ENCODE measurements around the gene PAQR4. TPM values are rescaled to one million over a fixed set of nuclear protein-coding genes. Genes with fewer than 3 reads are reported as not detected.

The PAQR4 gene
- total and polyA plus RNA-seq, 7 experiments from 2014 or later = 0.40 to 39.4 (median 0.70) TPM; not detected in 1

DNA sequence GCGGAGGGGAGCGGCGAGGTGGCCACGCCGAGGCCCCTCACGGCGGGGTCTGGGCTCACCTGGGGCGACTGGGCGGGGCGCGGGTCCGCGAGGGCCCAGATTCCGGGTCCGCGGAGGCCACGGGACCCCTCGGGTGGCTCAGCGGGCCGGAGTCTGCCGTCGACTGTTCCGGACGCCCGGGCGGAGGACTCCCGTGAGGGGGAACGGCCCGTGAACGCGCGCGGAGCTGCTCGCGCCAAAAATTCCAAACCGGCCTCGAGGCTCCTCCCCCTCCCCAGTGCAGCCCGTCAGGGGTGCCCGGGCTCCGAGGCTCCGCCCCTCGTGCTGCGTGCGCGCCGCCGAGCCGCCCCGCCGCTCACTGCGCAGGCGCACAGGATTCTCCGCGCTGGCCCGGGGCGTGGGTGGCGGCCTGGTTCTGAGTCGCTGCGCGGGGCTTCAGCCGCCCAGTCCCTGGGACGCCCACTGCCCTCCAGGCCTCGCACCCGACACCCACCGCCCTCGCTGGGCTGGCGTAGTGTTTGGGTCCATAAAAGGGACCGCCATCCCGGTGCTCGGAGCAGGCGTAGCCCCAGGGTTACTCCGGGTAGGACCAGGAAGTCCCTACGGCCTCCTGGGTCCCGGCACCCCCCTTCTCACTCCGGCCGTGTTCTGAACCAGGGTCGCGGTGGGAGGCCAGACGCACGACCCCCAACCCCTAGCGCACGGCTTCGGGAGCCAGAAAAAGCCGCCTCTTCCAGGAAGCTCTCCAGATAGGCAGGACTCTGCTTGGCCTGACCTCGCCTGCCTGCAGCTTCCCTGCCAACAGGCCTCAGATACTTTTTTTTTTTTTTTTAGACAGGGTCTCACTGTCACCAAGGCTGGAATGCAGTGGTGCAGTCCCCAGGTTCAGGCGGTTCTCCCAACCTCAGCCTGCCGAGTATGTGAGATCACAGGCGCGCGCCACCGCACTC lies 11.4 kb downstream of the PAQR4 start, which contains the start of gene PKMYT1:
PKMYT1 (minus strand) TSS at position 220 of the 950 bp plus-strand sequence. CDS start 789 bp downstream, outside the sequence.
- Mint-ChIP-seq H3K36me3 (peaks cover 0 to 4% (median 0%) of the 10 kb centered on the region in 5 donors), H3K27me3 (peaks cover 0 to 2% (median 0%) of the 10 kb centered on the region in 5 donors), H3K4me3 (peak within 1 kb of the TSS; percentile 72 to 91 (median 82)), H3K9me3 (peaks cover 0 to 2% (median 0%) of the 10 kb centered on the region in 11 donors), H3K4me1 (peaks cover 9 to 29% (median 14%) of the 10 kb centered on the region in 7 donors), H3K27ac (peak within 1 kb of the TSS in 8 of 9 donors; percentile 65 to 89 (median 78))
- Histone ChIP-seq H3K27me3 (ENCODE audit: control insufficient read depth in 2 of 2, insufficient read depth in 2 of 2, low read length in 2 of 2) (no peaks in the 10 kb centered on the region), H3K27ac (ENCODE audit: low read depth, low read length) (peak within 1 kb of the TSS; percentile 94), H3K4me3 (ENCODE audit: low read length) (peak within 1 kb of the TSS; percentile 73), H3K4me1 (ENCODE audit: control insufficient read depth in 2 of 2, insufficient read depth in 2 of 2, low read length in 2 of 2) (peaks cover 5 to 6% of the 10 kb centered on the region in 2 donors), H3K9me3 (ENCODE audit: control insufficient read depth in 2 of 3, low read length in 3 of 3) (no peaks in the 10 kb centered on the region), H3K36me3 (ENCODE audit: control insufficient read depth in 2 of 3, insufficient read depth in 3 of 3, low read length in 3 of 3) (no peaks in the 10 kb centered on the region)
- ChIA-PET CTCF (interaction anchor here (0.6 to 1.2 kb wide), 3 partner anchors 53 to 1237 kb away, joined by 3 read pairs; no protein-coding TSS in a partner anchor), POLR2A (interaction anchor here (0.6 to 3.2 kb wide), 17 partner anchors 8 to 1517 kb away, joined by 3 to 17 read pairs (median 3); partner anchors contain the start of genes BICDL2, FLYWCH1, FLYWCH2 and HCFC1R1)
- intact Hi-C loops (cut with micrococcal nuclease) = loop anchor here (1.0 to 5.0 kb wide), 8 partner anchors 10 to 98 kb away; partner anchors contain the start of genes FLYWCH1 (in 1 of the 2), FLYWCH2 (in 1 of the 2), PAQR4 (in 1 of the 2) and THOC6 (in 1 of the 2)
- peak; percentile 86 to 100 (median 96) for DNase-seq
- peak; percentile 97 for ATAC-seq

DNA sequence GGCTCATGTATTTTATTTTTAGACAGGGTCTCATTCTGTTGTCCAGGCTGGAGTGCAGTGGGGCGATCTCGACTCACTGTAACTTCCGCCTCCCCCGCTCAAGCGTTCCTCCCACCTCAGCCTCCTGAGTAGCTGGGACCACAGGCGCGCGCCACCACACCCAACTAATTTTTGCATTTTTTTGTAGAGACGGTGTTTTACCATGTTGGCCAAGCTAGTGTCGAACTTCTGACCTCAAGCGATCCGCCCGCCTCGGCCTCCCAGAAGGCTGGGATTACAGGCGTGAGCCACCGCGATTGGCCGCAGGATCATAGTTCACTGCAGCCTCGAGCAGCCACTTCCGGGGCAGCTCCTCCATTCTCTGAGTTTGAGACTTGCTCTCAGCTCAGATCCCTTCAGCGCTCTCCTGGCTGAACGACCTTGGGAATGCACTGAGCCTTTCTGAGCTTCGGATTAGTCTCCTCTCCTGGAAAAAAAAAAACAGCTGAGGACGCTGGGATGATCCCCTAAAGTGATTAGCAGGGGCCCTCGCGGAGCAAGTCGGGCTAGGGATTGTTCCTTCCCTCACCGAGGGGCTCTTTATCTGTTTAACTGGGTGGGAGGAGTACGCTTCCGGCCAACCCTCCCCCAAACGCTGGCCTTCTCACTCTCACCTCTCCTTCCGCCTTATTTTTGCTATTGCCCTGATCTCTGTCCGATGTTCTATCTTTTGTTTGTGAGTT lies 12.2 kb downstream of the PAQR4 start:
- Histone ChIP-seq H3K9me3 (ENCODE audit: control insufficient read depth in 2 of 3, low read length in 3 of 3) (no peaks in the 10 kb centered on the region), H3K27me3 (ENCODE audit: control insufficient read depth in 2 of 2, insufficient read depth in 2 of 2, low read length in 2 of 2) (no peaks in the 10 kb centered on the region), H3K4me3 (ENCODE audit: low read length) (peak overlapping the region; percentile 73), H3K27ac (ENCODE audit: low read depth, low read length) (peak overlapping the region; percentile 94), H3K4me1 (ENCODE audit: control insufficient read depth in 2 of 2, insufficient read depth in 2 of 2, low read length in 2 of 2) (peaks cover 5 to 6% of the 10 kb centered on the region in 2 donors), H3K36me3 (ENCODE audit: control insufficient read depth in 2 of 3, insufficient read depth in 3 of 3, low read length in 3 of 3) (no peaks in the 10 kb centered on the region)
- peak overlapping the region; percentile 72 to 88 (median 82) for H3K4me3 Mint-ChIP-seq
- peaks cover 0 to 2% (median 0%) of the 10 kb centered on the region in 5 donors for H3K27me3 Mint-ChIP-seq
- intact Hi-C loops (cut with micrococcal nuclease) = loop anchor here (2.0 to 5.0 kb wide), 3 partner anchors 23 to 99 kb away; partner anchors contain the start of genes FLYWCH1 (in 1 of the 2) and FLYWCH2 (in 1 of the 2)
- DNase-seq (no peak), ATAC-seq (no peak)
- peaks cover 0 to 4% (median 0%) of the 10 kb centered on the region in 5 donors for H3K36me3 Mint-ChIP-seq
- peaks cover 9 to 29% (median 14%) of the 10 kb centered on the region in 7 donors for H3K4me1 Mint-ChIP-seq
- POLR2A ChIA-PET = interaction anchor here (0.6 to 3.2 kb wide), 13 partner anchors 8 to 1518 kb away, joined by 3 to 17 read pairs (median 3); partner anchors contain the start of genes BICDL2, FLYWCH1, FLYWCH2 and KREMEN2
- CTCF ChIA-PET = interaction anchor here (0.7 to 1.2 kb wide), 2 partner anchors 54 to 218 kb away, joined by 3 read pairs; no protein-coding TSS in a partner anchor
- peaks cover 0 to 2% (median 0%) of the 10 kb centered on the region in 11 donors for H3K9me3 Mint-ChIP-seq
- peak overlapping the region in 7 of 9 donors; percentile 70 to 89 (median 82) for H3K27ac Mint-ChIP-seq

DNA sequence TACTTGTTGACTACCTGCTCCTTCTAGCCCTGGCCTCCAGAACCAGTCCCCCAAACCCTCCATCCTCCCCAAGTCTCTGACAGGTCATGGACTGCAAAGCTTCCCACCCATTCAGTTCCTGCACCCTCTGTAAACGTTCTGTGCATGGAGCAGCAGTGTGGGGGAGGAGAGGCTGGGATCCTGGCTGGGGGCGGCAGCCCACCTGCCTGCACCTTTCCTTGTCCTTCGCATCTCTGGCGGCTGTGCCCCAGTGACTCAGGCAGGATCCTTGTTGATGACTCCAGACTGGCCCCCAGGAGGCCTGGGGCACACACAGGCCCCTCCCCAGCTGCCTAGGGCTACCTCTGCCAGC lies 12.7 kb downstream of the PAQR4 start:
- DNase-seq (no peak), ATAC-seq (no peak)
- H3K9me3 ChIP-seq (ENCODE audit: control insufficient read depth in 2 of 3, low read length in 3 of 3) = no peaks in the 10 kb centered on the region
- Mint-ChIP-seq H3K36me3 (peaks cover 0 to 3% (median 0%) of the 10 kb centered on the region in 5 donors), H3K27ac (peak overlapping the region in 4 of 9 donors; percentile 70 to 88 (median 82)), H3K4me3 (peak overlapping the region; percentile 39 to 88 (median 76)), H3K4me1 (peaks cover 9 to 29% (median 14%) of the 10 kb centered on the region in 7 donors), H3K27me3 (peaks cover 0 to 2% (median 0%) of the 10 kb centered on the region in 5 donors), H3K9me3 (peaks cover 0 to 2% (median 0%) of the 10 kb centered on the region in 11 donors)
- no peaks in the 10 kb centered on the region for H3K36me3 ChIP-seq (ENCODE audit: control insufficient read depth in 2 of 3, insufficient read depth in 3 of 3, low read length in 3 of 3)
- CTCF ChIA-PET = interaction anchor here (0.8 to 1.2 kb wide), 2 partner anchors 10 to 55 kb away, joined by 3 read pairs; no protein-coding TSS in a partner anchor
- POLR2A ChIA-PET = interaction anchor here (1.2 to 3.2 kb wide), 4 partner anchors 9 to 22 kb away, joined by 3 to 17 read pairs (median 6); partner anchors contain the start of gene PAQR4
- no peaks in the 10 kb centered on the region for H3K27me3 ChIP-seq (ENCODE audit: control insufficient read depth in 2 of 2, insufficient read depth in 2 of 2, low read length in 2 of 2)
- H3K4me1 ChIP-seq (ENCODE audit: control insufficient read depth in 2 of 2, insufficient read depth in 2 of 2, low read length in 2 of 2) = peaks cover 5 to 6% of the 10 kb centered on the region in 2 donors
- intact Hi-C loops (cut with micrococcal nuclease) = loop anchor here (2.0 to 5.0 kb wide), 3 partner anchors 23 to 100 kb away; partner anchors contain the start of genes FLYWCH1 (in 1 of the 2) and FLYWCH2 (in 1 of the 2)
- no peak overlapping the region for H3K4me3 ChIP-seq (ENCODE audit: low read length)
- H3K27ac ChIP-seq (ENCODE audit: low read depth, low read length) = no peak overlapping the region

DNA sequence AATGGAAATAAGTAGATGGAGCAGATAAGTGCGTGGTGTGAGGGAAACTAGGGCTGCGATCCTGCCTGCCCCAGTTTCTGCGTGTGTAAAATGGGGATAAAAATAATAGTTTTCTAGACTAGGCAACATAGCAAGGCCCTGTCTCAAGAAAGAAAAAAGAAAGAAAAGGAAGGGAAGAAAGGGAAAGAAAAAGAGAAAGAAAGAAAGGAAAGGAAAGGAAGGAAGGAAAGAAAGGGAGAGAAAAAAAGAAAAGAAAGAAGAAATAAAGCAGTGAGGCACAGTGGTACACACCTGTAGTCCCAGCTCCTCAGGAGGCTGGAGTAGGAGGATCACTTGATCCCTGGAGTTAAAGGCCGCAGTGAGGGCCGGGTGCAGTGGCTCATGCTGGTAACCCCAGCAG lies 13.3 kb downstream of the PAQR4 start:
- H3K36me3 Mint-ChIP-seq = peaks cover 0 to 2% (median 0%) of the 10 kb centered on the region in 5 donors
- Histone ChIP-seq H3K4me1 (ENCODE audit: control insufficient read depth in 2 of 2, insufficient read depth in 2 of 2, low read length in 2 of 2) (peaks cover 5 to 6% of the 10 kb centered on the region in 2 donors), H3K4me3 (ENCODE audit: low read length) (no peak overlapping the region), H3K36me3 (ENCODE audit: control insufficient read depth in 2 of 3, insufficient read depth in 3 of 3, low read length in 3 of 3) (no peaks in the 10 kb centered on the region), H3K27ac (ENCODE audit: low read depth, low read length) (no peak overlapping the region), H3K9me3 (ENCODE audit: control insufficient read depth in 2 of 3, low read length in 3 of 3) (no peaks in the 10 kb centered on the region), H3K27me3 (ENCODE audit: control insufficient read depth in 2 of 2, insufficient read depth in 2 of 2, low read length in 2 of 2) (no peaks in the 10 kb centered on the region)
- H3K4me3 Mint-ChIP-seq = peak overlapping the region in 7 of 10 donors; percentile 21 to 88 (median 72)
- peaks cover 0 to 2% (median 0%) of the 10 kb centered on the region in 11 donors for H3K9me3 Mint-ChIP-seq
- intact Hi-C loops (cut with micrococcal nuclease) = loop anchor here in 1 of 2 donors (5.0 kb wide), 2 partner anchors 70 to 100 kb away; partner anchors contain the start of genes FLYWCH1 and FLYWCH2
- peaks cover 9 to 29% (median 14%) of the 10 kb centered on the region in 7 donors for H3K4me1 Mint-ChIP-seq
- ChIA-PET CTCF (interaction anchor here (0.8 to 1.4 kb wide), 4 partner anchors 9 to 420 kb away, joined by 3 to 8 read pairs (median 4); partner anchors contain the start of gene PAQR4), POLR2A (interaction anchor here (0.8 to 3.2 kb wide), 3 partner anchors 16 to 115 kb away, joined by 4 to 17 read pairs (median 6); no protein-coding TSS in a partner anchor)
- no peak for DNase-seq
- peaks cover 0 to 2% (median 0%) of the 10 kb centered on the region in 5 donors for H3K27me3 Mint-ChIP-seq
- ATAC-seq = no peak
- H3K27ac Mint-ChIP-seq = peak overlapping the region in 1 of 9 donors; percentile 70

DNA sequence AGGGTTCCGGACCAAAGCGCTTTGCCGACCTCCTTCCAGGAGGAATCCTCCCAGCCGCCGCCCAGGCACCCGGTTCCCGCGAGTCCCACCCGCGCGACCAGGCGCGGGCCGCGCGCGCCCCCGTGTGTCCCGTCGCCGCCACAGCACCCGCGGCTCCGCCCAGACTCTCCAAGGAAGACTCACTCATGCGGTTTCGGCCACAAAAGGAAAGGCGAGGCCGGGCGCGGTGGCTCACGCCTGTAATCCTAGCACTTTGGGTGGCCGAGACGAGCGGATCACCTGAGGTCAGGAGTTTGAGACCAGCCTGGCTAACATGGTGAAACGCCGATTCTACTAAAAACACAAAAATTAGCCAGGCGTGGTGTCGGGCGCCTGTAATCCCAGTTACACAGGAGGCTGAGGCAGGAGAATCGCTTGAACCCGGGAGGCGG lies 14.6 kb downstream of the PAQR4 start:
- Histone ChIP-seq H3K9me3 (ENCODE audit: control insufficient read depth in 2 of 3, low read length in 3 of 3) (no peaks in the 10 kb centered on the region), H3K27me3 (ENCODE audit: control insufficient read depth in 2 of 2, insufficient read depth in 2 of 2, low read length in 2 of 2) (no peaks in the 10 kb centered on the region), H3K36me3 (ENCODE audit: control insufficient read depth in 2 of 3, insufficient read depth in 3 of 3, low read length in 3 of 3) (no peaks in the 10 kb centered on the region), H3K27ac (ENCODE audit: low read depth, low read length) (no peak overlapping the region), H3K4me1 (ENCODE audit: control insufficient read depth in 2 of 2, insufficient read depth in 2 of 2, low read length in 2 of 2) (peaks cover 5 to 6% of the 10 kb centered on the region in 2 donors), H3K4me3 (ENCODE audit: low read length) (no peak overlapping the region)
- peak overlapping the region in 6 of 10 donors; percentile 30 to 54 (median 40) for H3K4me3 Mint-ChIP-seq
- ATAC-seq = peak; percentile 68
- no peak overlapping the region for H3K27ac Mint-ChIP-seq
- intact Hi-C loops (cut with micrococcal nuclease) = loop anchor here in 1 of 2 donors (1.0 to 5.0 kb wide), 4 partner anchors 22 to 101 kb away; partner anchors contain the start of genes FLYWCH1 and FLYWCH2
- ChIA-PET POLR2A (interaction anchor here (3.2 kb wide), 1 partner anchor 17 kb away, joined by 17 read pairs; no protein-coding TSS in a partner anchor), CTCF (interaction anchor here (0.9 to 1.4 kb wide), 3 partner anchors 11 to 22 kb away, joined by 3 to 8 read pairs (median 4); no protein-coding TSS in a partner anchor)
- H3K9me3 Mint-ChIP-seq = peaks cover 0 to 2% (median 0%) of the 10 kb centered on the region in 11 donors
- peaks cover 9 to 23% (median 14%) of the 10 kb centered on the region in 7 donors for H3K4me1 Mint-ChIP-seq
- H3K27me3 Mint-ChIP-seq = peaks cover 0 to 4% (median 0%) of the 10 kb centered on the region in 5 donors
- peaks cover 0 to 2% (median 0%) of the 10 kb centered on the region in 5 donors for H3K36me3 Mint-ChIP-seq
- peak in 7 of 9 donors; percentile 22 to 76 (median 43) for DNase-seq
